ENCODE results near the gene CBX6. TPM values are rescaled to one million over a fixed set of nuclear protein-coding genes. Genes with fewer than 3 reads are reported as not detected.

CBX6 gene
- total RNA-seq, 1 donor from 2014 or later = 11.0 TPM

DNA sequence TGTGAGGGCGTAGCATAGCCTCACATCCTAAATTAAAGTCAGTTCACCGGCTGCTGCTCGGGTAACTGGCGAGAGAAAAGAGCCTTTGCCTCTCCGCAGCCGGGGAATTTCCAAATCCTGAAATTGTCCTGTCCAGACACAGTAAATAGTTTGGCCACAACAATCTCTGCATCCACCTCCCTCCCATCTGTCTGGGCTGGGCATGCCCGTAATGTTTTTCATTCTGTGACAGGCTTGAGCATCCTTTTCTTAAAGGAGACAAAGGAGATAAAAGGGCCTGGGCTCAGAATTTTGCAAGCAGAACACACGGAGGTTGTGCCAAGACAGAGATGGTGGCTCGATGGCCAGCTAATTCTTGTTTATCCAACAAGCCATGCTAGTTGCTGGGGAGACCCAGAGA, 19.2 kb upstream of the CBX6 start:
- TF ChIP-seq, protein P1, sequence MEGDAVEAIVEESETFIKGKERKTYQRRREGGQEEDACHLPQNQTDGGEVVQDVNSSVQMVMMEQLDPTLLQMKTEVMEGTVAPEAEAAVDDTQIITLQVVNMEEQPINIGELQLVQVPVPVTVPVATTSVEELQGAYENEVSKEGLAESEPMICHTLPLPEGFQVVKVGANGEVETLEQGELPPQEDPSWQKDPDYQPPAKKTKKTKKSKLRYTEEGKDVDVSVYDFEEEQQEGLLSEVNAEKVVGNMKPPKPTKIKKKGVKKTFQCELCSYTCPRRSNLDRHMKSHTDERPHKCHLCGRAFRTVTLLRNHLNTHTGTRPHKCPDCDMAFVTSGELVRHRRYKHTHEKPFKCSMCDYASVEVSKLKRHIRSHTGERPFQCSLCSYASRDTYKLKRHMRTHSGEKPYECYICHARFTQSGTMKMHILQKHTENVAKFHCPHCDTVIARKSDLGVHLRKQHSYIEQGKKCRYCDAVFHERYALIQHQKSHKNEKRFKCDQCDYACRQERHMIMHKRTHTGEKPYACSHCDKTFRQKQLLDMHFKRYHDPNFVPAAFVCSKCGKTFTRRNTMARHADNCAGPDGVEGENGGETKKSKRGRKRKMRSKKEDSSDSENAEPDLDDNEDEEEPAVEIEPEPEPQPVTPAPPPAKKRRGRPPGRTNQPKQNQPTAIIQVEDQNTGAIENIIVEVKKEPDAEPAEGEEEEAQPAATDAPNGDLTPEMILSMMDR (IDR thresholded peaks at IDR 0.05; ENCODE audit: unreplicated experiment) = no peak
- no peaks in the 10 kb centered on the region for H3K9me3 Mint-ChIP-seq (ENCODE audit: unreplicated experiment)
- H3K4me3 Mint-ChIP-seq (ENCODE audit: unreplicated experiment) = no peak overlapping the region
- H3K4me1 Mint-ChIP-seq (ENCODE audit: unreplicated experiment) = no peaks in the 10 kb centered on the region
- no peak overlapping the region for H3K27ac Mint-ChIP-seq (ENCODE audit: unreplicated experiment)
- no peaks in the 10 kb centered on the region for H3K36me3 Mint-ChIP-seq (ENCODE audit: low read depth, unreplicated experiment)
- no peak for DNase-seq (ENCODE audit: low spot score)
- H3K27me3 Mint-ChIP-seq (ENCODE audit: unreplicated experiment) = no peaks in the 10 kb centered on the region

DNA sequence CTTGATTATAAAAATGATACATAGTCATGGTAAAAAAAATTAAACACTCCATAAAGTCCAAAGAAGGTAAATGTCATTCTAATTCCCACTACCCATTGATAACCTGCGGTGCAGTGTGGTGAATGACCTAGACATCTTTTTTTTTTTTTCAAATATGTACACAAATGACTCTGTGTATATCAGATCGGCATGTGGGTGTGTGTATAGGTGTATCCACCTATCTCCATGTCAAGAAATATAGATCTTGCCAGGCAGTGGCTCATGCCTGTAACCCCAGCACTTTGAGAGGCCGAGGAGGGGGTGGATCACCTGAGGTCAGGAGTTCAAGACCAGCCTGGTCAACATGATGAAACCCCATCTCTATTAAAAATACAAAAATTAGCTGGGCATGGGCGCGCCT, 18.4 kb upstream of the CBX6 start:
- no peaks in the 10 kb centered on the region for H3K27me3 Mint-ChIP-seq (ENCODE audit: unreplicated experiment)
- H3K9me3 Mint-ChIP-seq (ENCODE audit: unreplicated experiment) = no peaks in the 10 kb centered on the region
- no peaks in the 10 kb centered on the region for H3K36me3 Mint-ChIP-seq (ENCODE audit: low read depth, unreplicated experiment)
- no peak overlapping the region for H3K4me3 Mint-ChIP-seq (ENCODE audit: unreplicated experiment)
- no peaks in the 10 kb centered on the region for H3K4me1 Mint-ChIP-seq (ENCODE audit: unreplicated experiment)
- no peak overlapping the region for H3K27ac Mint-ChIP-seq (ENCODE audit: unreplicated experiment)
- no peak for DNase-seq (ENCODE audit: low spot score)
- TF ChIP-seq, protein P1 (IDR thresholded peaks at IDR 0.05; ENCODE audit: unreplicated experiment) = no peak

DNA sequence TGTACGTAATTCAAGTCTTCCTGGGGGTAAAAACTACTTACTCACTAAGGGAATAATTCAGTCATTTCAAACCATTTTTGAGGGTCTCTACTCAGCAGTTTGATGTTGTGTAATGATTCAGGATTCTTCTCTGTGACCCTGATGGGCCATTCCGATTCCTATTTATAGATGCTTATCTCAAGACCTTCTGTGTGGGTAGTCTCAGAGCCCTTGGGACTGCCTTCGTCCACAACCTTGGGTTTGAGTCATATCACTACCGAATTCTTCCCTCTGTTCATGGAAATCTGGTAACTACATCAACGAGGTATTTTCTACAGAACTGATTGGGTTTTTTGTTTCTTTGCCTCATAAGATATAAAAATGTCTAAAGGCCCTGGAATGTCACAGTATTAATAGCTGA, 14.3 kb upstream of the CBX6 start:
- peaks cover 5% of the 10 kb centered on the region for H3K27me3 Mint-ChIP-seq (ENCODE audit: unreplicated experiment)
- no peaks in the 10 kb centered on the region for H3K9me3 Mint-ChIP-seq (ENCODE audit: unreplicated experiment)
- TF ChIP-seq, protein P1 (IDR thresholded peaks at IDR 0.05; ENCODE audit: unreplicated experiment) = no peak
- DNase-seq (ENCODE audit: low spot score) = no peak
- peaks cover 18% of the 10 kb centered on the region for H3K4me1 Mint-ChIP-seq (ENCODE audit: unreplicated experiment)
- no peak overlapping the region for H3K4me3 Mint-ChIP-seq (ENCODE audit: unreplicated experiment)
- H3K27ac Mint-ChIP-seq (ENCODE audit: unreplicated experiment) = no peak overlapping the region
- H3K36me3 Mint-ChIP-seq (ENCODE audit: low read depth, unreplicated experiment) = no peaks in the 10 kb centered on the region

DNA sequence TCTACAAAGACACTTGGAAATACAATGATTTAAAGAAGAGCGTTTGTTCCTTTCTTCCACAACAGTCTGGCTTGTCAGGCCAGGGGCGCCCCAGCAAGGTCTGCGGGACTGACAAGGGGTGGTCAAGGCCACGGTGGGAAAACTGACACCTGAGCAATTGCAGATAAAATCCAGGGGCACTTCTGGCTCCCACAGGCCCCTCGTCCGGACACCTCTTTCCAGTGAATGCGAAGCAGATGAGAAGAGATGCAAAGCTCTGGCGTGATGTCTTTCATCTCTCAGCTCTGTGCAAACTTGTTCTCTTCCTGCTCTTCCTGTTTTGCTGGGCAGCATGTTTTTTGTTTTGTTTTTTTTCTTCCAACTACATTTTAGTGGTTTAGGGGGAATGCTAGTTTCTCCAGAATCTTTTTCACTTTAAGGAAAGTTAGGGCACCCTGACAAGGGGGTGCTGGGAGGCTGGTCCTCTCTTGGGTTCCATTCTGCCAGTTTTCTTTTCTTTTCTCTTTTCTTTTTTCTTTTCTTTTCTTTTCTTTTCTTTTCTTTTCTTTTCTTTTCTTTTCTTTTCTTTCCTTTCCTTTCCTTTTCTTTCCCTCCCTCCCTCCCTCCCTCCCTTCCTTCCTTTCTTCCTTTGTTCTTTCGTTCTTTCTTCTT, 11.1 kb upstream of the CBX6 start:
- Mint-ChIP-seq H3K4me1 (ENCODE audit: unreplicated experiment) (peaks cover 18% of the 10 kb centered on the region), H3K36me3 (ENCODE audit: low read depth, unreplicated experiment) (no peaks in the 10 kb centered on the region), H3K27me3 (ENCODE audit: unreplicated experiment) (peaks cover 8% of the 10 kb centered on the region), H3K4me3 (ENCODE audit: unreplicated experiment) (no peak overlapping the region), H3K27ac (ENCODE audit: unreplicated experiment) (no peak overlapping the region), H3K9me3 (ENCODE audit: unreplicated experiment) (no peaks in the 10 kb centered on the region)
- TF ChIP-seq, protein P1 (IDR thresholded peaks at IDR 0.05; ENCODE audit: unreplicated experiment) = no peak
- DNase-seq (ENCODE audit: low spot score) = no peak

DNA sequence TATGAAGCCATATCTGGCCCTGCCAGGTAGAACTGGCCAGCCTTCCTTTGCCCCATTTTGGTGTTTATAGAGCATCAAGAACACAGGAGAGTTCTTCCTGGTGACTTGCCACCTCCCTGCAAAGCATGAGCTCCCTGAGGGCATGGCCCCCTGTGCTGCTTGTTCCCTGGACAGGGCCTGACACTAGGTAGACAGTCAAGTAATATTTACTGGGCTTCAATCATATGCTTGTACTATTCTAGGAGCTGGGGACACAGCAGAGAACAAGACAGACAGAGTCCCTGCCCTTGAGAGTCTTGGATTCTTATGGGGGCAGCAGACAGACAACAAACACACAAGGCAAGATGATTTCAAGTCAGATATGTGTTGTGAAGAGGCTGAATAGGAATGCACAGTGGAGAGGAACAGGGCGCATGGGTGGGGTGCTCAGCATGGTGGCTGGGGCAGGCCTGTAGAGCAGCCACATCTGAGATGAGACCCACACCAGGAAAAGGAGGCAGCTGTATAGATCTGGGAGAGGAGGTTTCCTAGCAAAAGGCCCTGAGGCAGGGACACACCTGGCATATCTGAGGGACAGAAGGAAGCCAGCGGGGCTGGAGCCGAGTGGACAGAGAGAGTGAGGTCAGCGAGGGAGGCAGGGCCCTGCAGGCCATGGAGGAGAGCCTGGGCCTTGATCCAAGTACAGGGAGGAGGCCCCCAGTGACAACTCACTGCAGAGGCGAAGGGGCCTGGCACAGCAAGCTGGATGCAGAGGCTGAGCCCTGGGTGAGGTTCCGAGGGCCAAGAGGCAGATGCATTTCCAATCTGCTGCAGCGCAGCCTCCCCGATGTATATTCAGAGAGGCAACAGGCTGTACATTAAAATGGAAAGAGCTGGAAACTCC, 10.2 kb upstream of the CBX6 start:
- no peak overlapping the region for H3K4me3 Mint-ChIP-seq (ENCODE audit: unreplicated experiment)
- TF ChIP-seq, protein P1 (IDR thresholded peaks at IDR 0.05; ENCODE audit: unreplicated experiment) = no peak
- H3K27me3 Mint-ChIP-seq (ENCODE audit: unreplicated experiment) = peaks cover 8% of the 10 kb centered on the region
- H3K27ac Mint-ChIP-seq (ENCODE audit: unreplicated experiment) = no peak overlapping the region
- no peak for DNase-seq (ENCODE audit: low spot score)
- H3K9me3 Mint-ChIP-seq (ENCODE audit: unreplicated experiment) = no peaks in the 10 kb centered on the region
- H3K36me3 Mint-ChIP-seq (ENCODE audit: low read depth, unreplicated experiment) = no peaks in the 10 kb centered on the region
- peaks cover 18% of the 10 kb centered on the region for H3K4me1 Mint-ChIP-seq (ENCODE audit: unreplicated experiment)

Measured in endothelial cell (in vitro differentiated cells).